Mesothelial cell of epicardium (in vitro differentiated cells): ENCODE measurements around the gene SLC16A1. TPM values are rescaled to one million over a fixed set of nuclear protein-coding genes. Genes with fewer than 3 reads are reported as not detected.
"Not testable (repeated sequence)": the region's sequence is repeated elsewhere in the genome, so short reads cannot be mapped to it uniquely, and the experiment has no call there.

Experiments used
- DNase-seq, 2 experiments: peaks; one replicate each; pipeline ENCODE4 v3.0.0; 2021; ENCODE audit warnings: low spot score in 2 of 2; ENCODE audit not compliant: unreplicated experiment in 2 of 2
- H3K27ac Mint-ChIP-seq: 2 replicates; pipeline ENCODE4 v1.8.0; 2021; ENCODE audit warnings: mixed read lengths
- H3K27me3 Mint-ChIP-seq: 2 replicates; pipeline ENCODE4 v1.8.0; 2021; ENCODE audit warnings: low read depth, mixed read lengths
- H3K36me3 Mint-ChIP-seq: 2 replicates; pipeline ENCODE4 v1.8.0; 2021; ENCODE audit warnings: mixed read lengths
- H3K4me1 Mint-ChIP-seq: 2 replicates; pipeline ENCODE4 v1.8.0; 2021; ENCODE audit warnings: mixed read lengths
- H3K4me3 Mint-ChIP-seq: 2 replicates; pipeline ENCODE4 v1.8.0; 2021; ENCODE audit warnings: mild to moderate bottlenecking, moderate library complexity, mixed read lengths
- H3K9me3 Mint-ChIP-seq: 2 replicates; pipeline ENCODE4 v1.8.0; 2021; ENCODE audit warnings: mixed read lengths
- total RNA-seq: library from RNA; stranded (reverse); gene quantifications from 3 replicates; pipeline ENCODE4 v1.2.1, GENCODE V29; 2021
- TF ChIP-seq, protein P1 (sequence below): fragments of 200-600 bp; sonication (generic); IDR thresholded peaks from one replicate; pipeline ENCODE4 v1.5.0; 2021; ENCODE audit warnings: antibody characterized with exemption; ENCODE audit not compliant: unreplicated experiment

The SLC16A1 gene
- total RNA-seq, 1 donor from 2014 or later = 56.4 TPM

GRCh38 chr1:112887599-112888283, 68.3 kb downstream of the SLC16A1 start:
- Mint-ChIP-seq H3K4me1 (peaks cover 1% of the 10 kb centered on the region), H3K27me3 (no peaks in the 10 kb centered on the region), H3K27ac (no peak overlapping the region), H3K9me3 (no peaks in the 10 kb centered on the region), H3K36me3 (peaks cover 3% of the 10 kb centered on the region), H3K4me3 (no peak overlapping the region)
- no peak for DNase-seq
- TF ChIP-seq, protein P1, sequence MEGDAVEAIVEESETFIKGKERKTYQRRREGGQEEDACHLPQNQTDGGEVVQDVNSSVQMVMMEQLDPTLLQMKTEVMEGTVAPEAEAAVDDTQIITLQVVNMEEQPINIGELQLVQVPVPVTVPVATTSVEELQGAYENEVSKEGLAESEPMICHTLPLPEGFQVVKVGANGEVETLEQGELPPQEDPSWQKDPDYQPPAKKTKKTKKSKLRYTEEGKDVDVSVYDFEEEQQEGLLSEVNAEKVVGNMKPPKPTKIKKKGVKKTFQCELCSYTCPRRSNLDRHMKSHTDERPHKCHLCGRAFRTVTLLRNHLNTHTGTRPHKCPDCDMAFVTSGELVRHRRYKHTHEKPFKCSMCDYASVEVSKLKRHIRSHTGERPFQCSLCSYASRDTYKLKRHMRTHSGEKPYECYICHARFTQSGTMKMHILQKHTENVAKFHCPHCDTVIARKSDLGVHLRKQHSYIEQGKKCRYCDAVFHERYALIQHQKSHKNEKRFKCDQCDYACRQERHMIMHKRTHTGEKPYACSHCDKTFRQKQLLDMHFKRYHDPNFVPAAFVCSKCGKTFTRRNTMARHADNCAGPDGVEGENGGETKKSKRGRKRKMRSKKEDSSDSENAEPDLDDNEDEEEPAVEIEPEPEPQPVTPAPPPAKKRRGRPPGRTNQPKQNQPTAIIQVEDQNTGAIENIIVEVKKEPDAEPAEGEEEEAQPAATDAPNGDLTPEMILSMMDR = no peak

- H3K27me3 Mint-ChIP-seq, DNase-seq, H3K9me3 Mint-ChIP-seq, H3K27ac Mint-ChIP-seq, H3K4me3 Mint-ChIP-seq, H3K36me3 Mint-ChIP-seq: not testable (repeated sequence)
- peaks cover 15% of the 10 kb centered on the region for H3K4me1 Mint-ChIP-seq
Observed at GRCh38 chr1:112884996-112885395, 71.0 kb downstream of the SLC16A1 start.

GRCh38 chr1:112882271-112882744, 73.7 kb downstream of the SLC16A1 start:
- DNase-seq = no peak
- TF ChIP-seq, protein P1 = no peak
- no peaks in the 10 kb centered on the region for H3K9me3 Mint-ChIP-seq
- no peaks in the 10 kb centered on the region for H3K36me3 Mint-ChIP-seq
- H3K27ac Mint-ChIP-seq = no peak overlapping the region
- H3K27me3 Mint-ChIP-seq = no peaks in the 10 kb centered on the region
- H3K4me3 Mint-ChIP-seq = no peak overlapping the region
- peaks cover 15% of the 10 kb centered on the region for H3K4me1 Mint-ChIP-seq

DNA sequence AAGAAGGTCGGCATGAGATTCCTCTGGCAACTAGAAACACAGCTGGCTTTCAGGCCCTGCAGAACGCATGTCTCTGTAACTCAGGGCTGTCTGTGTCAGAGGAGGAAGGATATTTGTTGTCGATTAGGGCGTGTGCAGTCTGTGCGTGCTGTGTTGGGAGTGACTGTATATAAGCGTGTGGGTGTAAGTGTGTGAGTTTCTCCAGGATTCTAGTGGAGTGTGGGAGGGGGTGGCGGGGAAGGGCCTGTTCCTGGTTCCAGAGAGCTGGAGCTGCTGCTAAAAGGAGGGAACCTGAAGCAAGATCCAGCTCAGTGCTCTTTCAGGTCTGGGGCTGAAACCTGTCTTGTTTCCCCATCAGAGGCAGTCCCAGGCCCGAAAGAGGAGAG, 74.3 kb downstream of the SLC16A1 start:
- no peak overlapping the region for H3K4me3 Mint-ChIP-seq
- H3K9me3 Mint-ChIP-seq = no peaks in the 10 kb centered on the region
- no peaks in the 10 kb centered on the region for H3K36me3 Mint-ChIP-seq
- TF ChIP-seq, protein P1 = no peak
- no peaks in the 10 kb centered on the region for H3K27me3 Mint-ChIP-seq
- no peak for DNase-seq
- H3K27ac Mint-ChIP-seq = no peak overlapping the region
- peaks cover 15% of the 10 kb centered on the region for H3K4me1 Mint-ChIP-seq

- H3K4me3 Mint-ChIP-seq = no peak overlapping the region
- TF ChIP-seq, protein P1 = no peak
- H3K4me1 Mint-ChIP-seq = peaks cover 15% of the 10 kb centered on the region
- no peak for DNase-seq
- no peaks in the 10 kb centered on the region for H3K27me3 Mint-ChIP-seq
- H3K9me3 Mint-ChIP-seq = peaks cover 5% of the 10 kb centered on the region
- no peaks in the 10 kb centered on the region for H3K36me3 Mint-ChIP-seq
- H3K27ac Mint-ChIP-seq = no peak overlapping the region
Observed at GRCh38 chr1:112879834-112880233, 76.2 kb downstream of the SLC16A1 start.

DNA sequence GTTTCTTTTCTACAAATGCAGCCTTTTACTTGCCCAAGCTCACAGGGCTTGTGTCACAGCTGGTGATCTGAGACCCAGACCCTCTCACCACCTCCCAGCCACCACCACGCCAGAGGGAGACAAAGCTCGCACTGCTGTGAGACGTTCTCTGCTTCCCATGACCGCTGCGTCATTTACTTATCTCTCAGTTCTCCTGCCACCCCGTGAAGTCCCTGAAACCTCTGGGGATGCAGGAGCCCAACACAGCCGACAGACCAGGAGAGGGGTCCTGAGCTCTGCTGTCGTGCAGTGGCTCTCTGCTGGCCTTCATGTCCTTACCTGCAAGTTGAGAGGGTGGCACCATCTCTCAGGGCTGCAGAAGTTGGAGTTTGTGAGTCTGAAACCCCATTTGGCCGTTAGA, 77.7 kb downstream of the SLC16A1 start:
- no peak for DNase-seq
- TF ChIP-seq, protein P1 = no peak
- Mint-ChIP-seq H3K4me3 (no peak overlapping the region), H3K9me3 (peaks cover 5% of the 10 kb centered on the region), H3K27me3 (no peaks in the 10 kb centered on the region), H3K4me1 (peaks cover 16% of the 10 kb centered on the region), H3K27ac (no peak overlapping the region), H3K36me3 (no peaks in the 10 kb centered on the region)
